CD4-positive, CD25-positive, alpha-beta regulatory T cell (primary cell): ENCODE measurements around the gene AATK. TPM values are rescaled to one million over a fixed set of nuclear protein-coding genes. Genes with fewer than 3 reads are reported as not detected.

Experiments used
- ATAC-seq, 2 donors: fragments of 150-1000 bp; cut with Tn5 transposase; one replicate each; pipeline ENCODE4 v1.10.0; 2021; ENCODE audit warnings: low read depth in 2 of 2, moderate number of reproducible peaks in 2 of 2, moderate library complexity in 1 of 2
- DNase-seq, 3 donors: peaks; one replicate each; pipeline versions ENCODE4 v3.0.0 to v3.0.0-alpha.2; 2012 to 2022; ENCODE audit warnings: mixed read lengths in 1 of 3
- H3K27ac ChIP-seq: one replicate; pipeline ENCODE4 v1.7.0; 2013; ENCODE audit warnings: mild to moderate bottlenecking, low read length; ENCODE audit not compliant: insufficient read depth, poor library complexity, severe bottlenecking
- H3K27me3 ChIP-seq: one replicate; pipeline ENCODE4 v1.7.0; 2013; ENCODE audit warnings: low read length; ENCODE audit not compliant: control insufficient read depth, insufficient read depth
- H3K36me3 ChIP-seq: one replicate; pipeline ENCODE4 v1.7.0; 2013; ENCODE audit warnings: mild to moderate bottlenecking, low read length, moderate library complexity; ENCODE audit not compliant: control insufficient read depth, insufficient read depth
- H3K4me1 ChIP-seq: 2 replicates; pipeline ENCODE4 v1.7.0; 2013; ENCODE audit warnings: mild to moderate bottlenecking, low read length; ENCODE audit not compliant: insufficient read depth, control insufficient read depth, poor library complexity, severe bottlenecking
- H3K4me3 ChIP-seq: one replicate; pipeline ENCODE4 v1.7.0; 2013; ENCODE audit warnings: low read depth, mild to moderate bottlenecking, low read length, moderate library complexity
- H3K9me3 ChIP-seq, 2 experiments: 1 replicate in 1 of 2; 2 replicates in 1 of 2; pipeline ENCODE4 v1.7.0; 2013; ENCODE audit warnings: low read length in 2 of 2, mild to moderate bottlenecking in 1 of 2, moderate library complexity in 1 of 2; ENCODE audit not compliant: control insufficient read depth in 2 of 2
- H3K27ac Mint-ChIP-seq, 3 donors: one replicate each; pipeline ENCODE4 v1.8.0; 2020 to 2022; ENCODE audit warnings: mild to moderate bottlenecking in 3 of 3, mixed read lengths in 3 of 3, moderate library complexity in 2 of 3
- H3K27me3 Mint-ChIP-seq: one replicate; pipeline ENCODE4 v1.8.0; 2022; ENCODE audit warnings: mild to moderate bottlenecking, mixed read lengths
- H3K36me3 Mint-ChIP-seq: one replicate; pipeline ENCODE4 v1.8.0; 2020; ENCODE audit warnings: mixed read lengths
- H3K4me1 Mint-ChIP-seq, 4 donors: one replicate each; pipeline ENCODE4 v1.8.0; 2020 to 2022; ENCODE audit warnings: mixed read lengths in 4 of 4, mild to moderate bottlenecking in 1 of 4
- H3K4me3 Mint-ChIP-seq, 4 donors: one replicate each; pipeline ENCODE4 v1.8.0; 2020 to 2022; ENCODE audit warnings: mild to moderate bottlenecking in 4 of 4, mixed read lengths in 4 of 4, moderate library complexity in 3 of 4
- H3K9me3 Mint-ChIP-seq, 7 donors: one replicate each; pipeline ENCODE4 v1.8.0; 2020 to 2022; ENCODE audit warnings: mixed read lengths in 7 of 7, mild to moderate bottlenecking in 3 of 7, moderate library complexity in 2 of 7
- polyA plus RNA-seq, 4 donors: library from polyadenylated mRNA; unstranded; fragments of 300-500 nt; fragmentation: Illumina TruSeq; gene quantifications; one replicate each; pipeline ENCODE4 v1.2.3, GENCODE V29; 2021
- total RNA-seq: library from RNA; stranded (reverse); gene quantifications from one replicate; pipeline ENCODE4 v1.2.3, GENCODE V29; 2022

AATK gene
- total and polyA plus RNA-seq, 5 donors from 2014 or later: 0.03 to 0.26 (median 0.16) TPM; not detected in 2

DNA sequence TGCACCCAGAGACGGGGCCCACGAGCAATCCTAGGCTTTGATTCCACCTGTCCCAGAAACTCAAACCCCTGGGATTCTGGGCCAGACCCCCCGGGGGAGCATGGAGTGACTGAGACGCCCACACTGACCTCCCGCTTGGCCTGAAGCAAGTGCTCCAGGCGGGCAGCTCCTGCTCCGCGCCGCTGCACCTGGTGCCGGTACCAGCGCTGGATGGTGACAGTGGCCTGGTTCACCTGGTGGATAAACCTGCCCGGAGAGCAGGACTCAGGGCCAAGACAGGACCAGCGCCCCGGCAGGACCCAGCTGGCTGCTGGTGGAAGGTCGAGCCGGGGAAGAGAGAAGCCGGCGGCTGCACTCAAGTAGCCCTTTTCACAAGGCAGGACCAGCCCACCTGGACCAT, 34.2 kb upstream of the AATK start:
- DNase-seq: no peak
- Mint-ChIP-seq H3K27me3 (no peaks in the 10 kb centered on the region), H3K4me1 (no peaks in the 10 kb centered on the region), H3K9me3 (peaks cover 0 to 2% (median 0%) of the 10 kb centered on the region in 7 donors), H3K4me3 (no peak overlapping the region), H3K27ac (no peak overlapping the region), H3K36me3 (no peaks in the 10 kb centered on the region)
- H3K27me3 ChIP-seq: no peaks in the 10 kb centered on the region
- ATAC-seq: no peak
- no peaks in the 10 kb centered on the region for H3K9me3 ChIP-seq
- H3K36me3 ChIP-seq: no peaks in the 10 kb centered on the region
- H3K4me3 ChIP-seq: no peak overlapping the region
- H3K27ac ChIP-seq: no peak overlapping the region
- no peaks in the 10 kb centered on the region for H3K4me1 ChIP-seq

DNA sequence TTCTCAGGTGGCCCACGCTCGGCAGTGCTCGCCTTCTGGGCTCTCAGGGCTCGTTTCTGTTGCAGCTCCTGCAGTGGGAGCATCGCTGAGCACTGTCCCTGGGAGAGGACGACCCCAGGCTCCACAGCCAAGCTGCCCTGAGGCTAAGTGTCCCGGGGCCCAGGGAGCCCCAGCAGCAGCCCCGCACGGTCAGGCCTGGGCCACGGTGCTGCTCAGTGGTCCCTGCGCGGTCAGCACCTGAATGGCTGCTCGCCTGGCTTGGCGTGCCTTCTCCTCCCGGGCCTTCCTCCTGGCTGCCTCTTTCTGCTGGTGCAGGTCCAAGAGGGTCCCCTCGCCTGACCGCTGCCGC, 33.4 kb upstream of the AATK start:
- H3K27ac Mint-ChIP-seq: no peak overlapping the region

DNA sequence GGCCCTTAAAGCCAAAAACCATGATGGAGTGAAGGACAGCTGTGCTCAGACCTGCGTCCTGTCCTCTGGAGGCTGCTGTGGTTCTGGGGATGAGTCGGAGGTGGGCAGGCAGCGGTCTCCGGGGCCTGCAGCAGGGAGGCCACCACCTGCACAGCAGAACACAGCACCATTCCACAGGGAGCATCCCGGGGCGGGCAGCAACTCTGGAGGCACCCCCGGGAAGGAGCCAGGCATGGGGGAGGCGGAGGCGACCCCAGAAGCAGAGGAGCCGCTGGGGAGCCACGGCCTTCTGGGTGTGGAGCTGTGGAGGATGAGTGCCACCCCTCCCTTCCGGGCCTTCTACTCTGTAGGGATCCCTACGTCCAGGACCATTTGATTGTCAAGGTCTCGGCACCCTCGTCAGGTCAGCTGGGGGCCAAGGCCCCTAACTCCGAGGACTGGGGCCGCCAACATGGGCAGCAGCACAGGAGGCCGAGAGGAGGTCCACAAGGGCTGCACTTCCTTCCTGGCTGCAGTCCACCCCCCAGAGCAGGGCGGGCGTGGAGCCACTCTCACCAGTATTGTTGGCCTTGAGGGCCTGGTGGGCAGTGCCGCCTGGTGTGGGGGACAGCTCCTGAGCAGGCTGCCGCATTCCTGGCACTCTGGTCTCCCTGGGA, 32.9 kb upstream of the AATK start:
- no peaks in the 10 kb centered on the region for H3K4me1 Mint-ChIP-seq
- no peak overlapping the region for H3K4me3 ChIP-seq
- no peaks in the 10 kb centered on the region for H3K4me1 ChIP-seq
- no peaks in the 10 kb centered on the region for H3K27me3 ChIP-seq
- H3K9me3 ChIP-seq: no peaks in the 10 kb centered on the region
- H3K4me3 Mint-ChIP-seq: no peak overlapping the region
- H3K36me3 Mint-ChIP-seq: no peaks in the 10 kb centered on the region
- H3K27ac ChIP-seq: no peak overlapping the region
- H3K9me3 Mint-ChIP-seq: peaks cover 0 to 2% (median 0%) of the 10 kb centered on the region in 7 donors
- no peak for DNase-seq
- no peak overlapping the region for H3K27ac Mint-ChIP-seq
- H3K36me3 ChIP-seq: no peaks in the 10 kb centered on the region
- ATAC-seq: no peak
- no peaks in the 10 kb centered on the region for H3K27me3 Mint-ChIP-seq

More for the DNA sequence above, 33.4 kb upstream of the AATK start:
- H3K9me3 Mint-ChIP-seq: peaks cover 0 to 2% (median 0%) of the 10 kb centered on the region in 7 donors
- DNase-seq (no peak), ATAC-seq (no peak)
- H3K36me3 Mint-ChIP-seq: no peaks in the 10 kb centered on the region
- Histone ChIP-seq H3K27ac (no peak overlapping the region), H3K4me1 (no peaks in the 10 kb centered on the region), H3K27me3 (no peaks in the 10 kb centered on the region), H3K36me3 (no peaks in the 10 kb centered on the region), H3K9me3 (no peaks in the 10 kb centered on the region), H3K4me3 (no peak overlapping the region)
- H3K4me1 Mint-ChIP-seq: no peaks in the 10 kb centered on the region
- no peak overlapping the region for H3K4me3 Mint-ChIP-seq
- H3K27me3 Mint-ChIP-seq: no peaks in the 10 kb centered on the region

DNA sequence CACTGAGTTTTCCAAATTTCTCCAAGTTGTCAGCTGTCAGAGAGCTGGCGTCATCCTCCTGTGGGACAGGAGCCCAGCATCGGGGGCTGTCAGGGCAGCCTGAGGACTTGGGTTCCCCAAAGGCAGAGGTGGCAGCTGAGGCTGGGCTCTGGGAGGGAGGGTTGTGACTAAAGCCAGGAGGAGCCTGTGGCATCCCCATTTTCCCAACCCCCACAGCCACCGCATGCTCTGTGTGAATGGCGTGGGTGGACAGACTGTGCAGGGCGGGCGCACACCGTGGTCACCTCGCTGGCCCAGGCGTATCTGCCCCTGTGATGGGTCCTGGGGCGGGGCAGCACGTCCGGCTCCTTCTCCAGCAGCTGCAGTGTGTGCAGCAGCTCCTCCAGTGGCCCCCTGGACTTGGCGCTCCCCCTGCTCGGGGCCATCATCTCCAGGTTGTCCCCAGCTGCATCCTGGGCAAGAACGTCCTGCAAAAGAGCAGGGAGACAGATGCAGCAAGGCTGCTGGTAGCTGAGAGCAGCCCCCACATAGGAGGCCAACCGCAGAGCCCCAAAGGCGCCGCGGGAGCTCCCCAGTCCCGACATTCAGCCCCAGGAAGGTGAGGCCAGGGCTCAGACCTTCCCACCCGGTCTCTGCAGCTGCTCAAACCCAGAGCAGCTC, 31.9 kb upstream of the AATK start:
- DNase-seq: no peak
- H3K9me3 ChIP-seq: no peaks in the 10 kb centered on the region

DNA sequence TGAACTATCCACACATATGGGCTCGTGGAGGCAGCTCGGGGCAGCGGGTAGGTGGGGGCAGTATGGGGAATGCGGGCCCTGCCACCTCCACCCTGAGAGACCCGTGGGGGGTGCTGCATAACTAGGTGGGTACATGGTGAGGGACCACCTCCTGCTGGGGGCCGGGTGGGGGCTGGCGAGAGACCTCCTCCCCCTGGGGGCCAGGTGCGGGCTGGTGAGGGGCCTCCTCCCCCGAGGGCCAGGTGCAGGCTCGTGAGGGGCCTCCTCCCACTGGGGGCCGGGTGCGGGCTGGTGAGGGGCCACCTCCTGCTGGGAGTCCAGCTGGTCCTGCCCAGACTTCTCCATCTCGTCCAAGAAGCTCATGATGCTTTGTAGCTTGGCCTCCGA, 31.4 kb upstream of the AATK start:
- Histone ChIP-seq H3K36me3 (no peaks in the 10 kb centered on the region), H3K4me3 (no peak overlapping the region), H3K27ac (no peak overlapping the region), H3K9me3 (no peaks in the 10 kb centered on the region), H3K27me3 (no peaks in the 10 kb centered on the region), H3K4me1 (no peaks in the 10 kb centered on the region)
- Mint-ChIP-seq H3K9me3 (peaks cover 0 to 2% (median 0%) of the 10 kb centered on the region in 7 donors), H3K27me3 (no peaks in the 10 kb centered on the region), H3K4me1 (no peaks in the 10 kb centered on the region), H3K36me3 (no peaks in the 10 kb centered on the region), H3K27ac (no peak overlapping the region), H3K4me3 (no peak overlapping the region)
- no peak for ATAC-seq
- no peak for DNase-seq

More for the DNA sequence above, 31.9 kb upstream of the AATK start:
- no peak overlapping the region for H3K27ac Mint-ChIP-seq
- H3K9me3 Mint-ChIP-seq: peaks cover 0 to 2% (median 0%) of the 10 kb centered on the region in 7 donors
- Histone ChIP-seq H3K27ac (no peak overlapping the region), H3K4me1 (no peaks in the 10 kb centered on the region), H3K27me3 (no peaks in the 10 kb centered on the region), H3K4me3 (no peak overlapping the region), H3K36me3 (no peaks in the 10 kb centered on the region)
- no peak overlapping the region for H3K4me3 Mint-ChIP-seq
- ATAC-seq: no peak
- no peaks in the 10 kb centered on the region for H3K36me3 Mint-ChIP-seq
- no peaks in the 10 kb centered on the region for H3K27me3 Mint-ChIP-seq
- no peaks in the 10 kb centered on the region for H3K4me1 Mint-ChIP-seq

DNA sequence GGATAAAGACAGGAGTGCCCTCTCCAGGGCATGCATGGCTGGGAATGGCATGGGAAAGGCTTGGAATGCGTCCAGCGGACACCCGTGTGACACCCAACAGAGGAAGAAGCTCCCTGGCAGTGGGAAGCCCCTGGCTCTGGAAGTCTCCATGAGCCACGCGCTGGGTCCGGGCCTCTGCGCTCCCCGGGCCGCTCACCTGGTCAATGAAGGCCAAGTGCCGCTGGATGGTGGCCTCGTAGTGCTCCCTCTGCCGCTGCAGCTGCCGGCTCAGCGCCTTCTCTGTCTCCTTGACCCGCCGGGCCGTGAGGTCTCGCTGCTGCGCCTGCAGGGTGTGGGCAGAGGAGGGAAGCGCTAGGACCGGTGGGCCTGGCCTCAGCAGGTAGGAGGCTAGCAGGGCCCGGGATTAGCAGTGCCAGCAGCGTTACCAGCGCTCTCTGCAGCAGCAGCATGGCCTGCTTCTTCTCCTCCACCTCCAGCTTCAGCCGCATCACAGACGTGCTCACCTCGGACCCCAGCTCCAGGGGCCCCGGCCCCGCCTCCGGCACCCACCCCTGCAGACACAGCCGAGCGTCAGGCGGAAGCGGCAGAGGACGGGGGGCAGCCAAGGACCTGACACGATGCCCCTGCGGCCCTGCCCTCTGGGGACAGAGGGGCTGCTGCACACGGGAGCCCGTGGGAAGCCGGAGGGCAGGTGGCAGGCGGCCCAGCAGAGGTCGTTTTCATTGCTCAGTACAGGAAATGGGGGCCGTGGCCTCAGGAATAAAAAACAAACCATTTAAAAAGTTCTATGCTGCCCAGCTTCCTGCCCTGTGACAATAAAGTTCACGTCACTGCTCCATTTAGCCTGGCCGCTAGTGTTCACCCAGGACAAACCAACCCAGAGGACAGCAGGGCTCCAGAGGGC, 30.7 kb upstream of the AATK start:
- Mint-ChIP-seq H3K4me3 (no peak overlapping the region), H3K27me3 (no peaks in the 10 kb centered on the region), H3K27ac (no peak overlapping the region), H3K36me3 (no peaks in the 10 kb centered on the region), H3K9me3 (peaks cover 0 to 2% (median 0%) of the 10 kb centered on the region in 7 donors), H3K4me1 (no peaks in the 10 kb centered on the region)
- no peak for ATAC-seq
- Histone ChIP-seq H3K36me3 (no peaks in the 10 kb centered on the region), H3K9me3 (no peaks in the 10 kb centered on the region), H3K27ac (no peak overlapping the region), H3K27me3 (no peaks in the 10 kb centered on the region), H3K4me3 (no peak overlapping the region), H3K4me1 (no peaks in the 10 kb centered on the region)
- no peak for DNase-seq

DNA sequence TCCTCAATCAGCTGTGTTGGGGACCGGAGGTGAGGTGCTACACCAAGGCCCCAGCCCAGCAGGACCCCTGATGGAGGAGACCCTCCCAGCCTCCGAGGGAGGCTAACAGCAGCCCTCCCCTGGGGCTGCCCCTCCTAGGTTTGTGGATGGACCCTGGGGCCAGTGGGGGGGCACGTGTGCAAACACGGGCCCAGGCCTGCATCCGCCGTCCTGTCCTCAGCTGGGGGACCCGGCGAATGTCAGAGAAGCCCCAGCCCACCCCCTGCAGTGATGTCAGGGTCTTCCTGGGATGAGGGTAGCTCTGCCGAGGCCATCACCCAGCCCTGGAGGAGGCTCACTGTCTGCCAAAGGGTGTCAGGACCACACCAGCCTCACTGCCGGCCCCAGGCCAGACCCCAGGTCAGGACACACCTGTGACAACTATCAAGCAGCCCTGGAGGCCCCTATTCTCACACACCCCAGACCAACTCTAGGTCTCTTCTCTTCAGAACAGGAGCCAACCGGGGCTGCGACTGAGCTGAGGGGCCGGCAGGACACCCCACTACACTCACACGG, 30.0 kb upstream of the AATK start:
- Mint-ChIP-seq H3K4me1 (no peaks in the 10 kb centered on the region), H3K27ac (no peak overlapping the region), H3K9me3 (peaks cover 0 to 2% (median 0%) of the 10 kb centered on the region in 7 donors), H3K4me3 (no peak overlapping the region), H3K27me3 (no peaks in the 10 kb centered on the region), H3K36me3 (no peaks in the 10 kb centered on the region)
- DNase-seq (no peak), ATAC-seq (no peak)
- no peak overlapping the region for H3K4me3 ChIP-seq
- H3K4me1 ChIP-seq: no peaks in the 10 kb centered on the region
- H3K27me3 ChIP-seq: no peaks in the 10 kb centered on the region
- H3K27ac ChIP-seq: no peak overlapping the region
- H3K36me3 ChIP-seq: no peaks in the 10 kb centered on the region
- no peaks in the 10 kb centered on the region for H3K9me3 ChIP-seq
